Upper lobe of right lung (tissue), 1 donor: ENCODE results near the gene BID. TPM values are rescaled to one million over a fixed set of nuclear protein-coding genes. Genes with fewer than 3 reads are reported as not detected.

Source experiments
- ATAC-seq: fragments of 200-7000 bp; cut with Tn5 transposase; one replicate; pipeline ENCODE4 v1.9.1; 2020; ENCODE audit warnings: mild to moderate bottlenecking, moderate library complexity
- DNase-seq: peaks from one replicate; pipeline ENCODE4 v3.0.0-alpha.2; 2020
- H3K27ac ChIP-seq: fragments of 200-600 bp; one replicate; pipeline ENCODE4 v1.8.0; 2022
- H3K27me3 ChIP-seq: fragments of 200-600 bp; one replicate; pipeline ENCODE4 v1.8.0; 2022; ENCODE audit warnings: mild to moderate bottlenecking
- H3K36me3 ChIP-seq: fragments of 200-600 bp; one replicate; pipeline ENCODE4 v1.8.0; 2022
- H3K4me1 ChIP-seq: fragments of 200-600 bp; one replicate; pipeline ENCODE4 v1.8.0; 2022
- H3K4me3 ChIP-seq: fragments of 200-600 bp; one replicate; pipeline ENCODE4 v1.8.0; 2022; ENCODE audit warnings: mild to moderate bottlenecking
- H3K9me3 ChIP-seq: fragments of 200-600 bp; one replicate; pipeline ENCODE4 v1.8.0; 2022
- CTCF ChIP-seq: fragments of 200-600 bp; IDR thresholded peaks from one replicate; pipeline ENCODE4 v1.8.0; 2022; ENCODE audit warnings: antibody characterized with exemption
- intact Hi-C: fragments of 100-400 bp; cut with DNase I; formaldehyde crosslinking; loops from one replicate; pipeline ENCODE4 v1.11.0; 2022
- total RNA-seq: library from RNA; stranded (reverse); fragmentation: NEBNext Ultra II Directional; extraction: Animal tissue kit (Norgen Biotek cat#: 25700); gene quantifications from one replicate; pipeline ENCODE4 v1.2.1, GENCODE V29; 2021
- donor health status: DM: no; HTN: yes; CAD: no; lungs with severe emphysema.

BID gene
- total RNA-seq, 1 donor from 2014 or later: 22.8 TPM

- Histone ChIP-seq H3K9me3 (no peaks in the 10 kb centered on the region), H3K27me3 (no peaks in the 10 kb centered on the region), H3K27ac (no peak overlapping the region), H3K36me3 (no peaks in the 10 kb centered on the region), H3K4me3 (no peak overlapping the region), H3K4me1 (no peaks in the 10 kb centered on the region)
- ATAC-seq (no peak), DNase-seq (no peak)
- intact Hi-C loops: no loop called here
- TF ChIP-seq CTCF: no peak
Measured at GRCh38 chr22:17744430-17744829, 29.8 kb downstream of the BID start.

GRCh38 chr22:17743661-17744411, 30.4 kb downstream of the BID start:
- intact Hi-C loops: no loop called here
- ATAC-seq (no peak), DNase-seq (no peak)
- no peak for TF ChIP-seq CTCF
- no peaks in the 10 kb centered on the region for H3K27me3 ChIP-seq
- no peak overlapping the region for H3K27ac ChIP-seq
- peaks cover 4% of the 10 kb centered on the region for H3K36me3 ChIP-seq
- no peak overlapping the region for H3K4me3 ChIP-seq
- no peaks in the 10 kb centered on the region for H3K4me1 ChIP-seq
- no peaks in the 10 kb centered on the region for H3K9me3 ChIP-seq

GRCh38 chr22:17742527-17742902, 31.8 kb downstream of the BID start:
- DNase-seq: no peak
- ATAC-seq: peak; percentile 80
- peak; percentile 72 for TF ChIP-seq CTCF

GRCh38 chr22:17741866-17742526, 32.3 kb downstream of the BID start:
- no peak for TF ChIP-seq CTCF
- ATAC-seq: no peak
- H3K4me3 ChIP-seq: no peak overlapping the region
- H3K27me3 ChIP-seq: no peaks in the 10 kb centered on the region
- H3K4me1 ChIP-seq: no peaks in the 10 kb centered on the region
- intact Hi-C loops: no loop called here
- peaks cover 16% of the 10 kb centered on the region for H3K36me3 ChIP-seq
- DNase-seq: no peak
- no peak overlapping the region for H3K27ac ChIP-seq
- H3K9me3 ChIP-seq: no peaks in the 10 kb centered on the region

More at GRCh38 chr22:17742527-17742902, 31.8 kb downstream of the BID start:
- no peaks in the 10 kb centered on the region for H3K9me3 ChIP-seq
- intact Hi-C loops: no loop called here
- H3K27ac ChIP-seq: no peak overlapping the region
- H3K36me3 ChIP-seq: peaks cover 16% of the 10 kb centered on the region
- no peak overlapping the region for H3K4me3 ChIP-seq
- H3K4me1 ChIP-seq: no peaks in the 10 kb centered on the region
- H3K27me3 ChIP-seq: no peaks in the 10 kb centered on the region

GRCh38 chr22:17739196-17739975, 34.9 kb downstream of the BID start:
- Histone ChIP-seq H3K36me3 (peaks cover 32% of the 10 kb centered on the region), H3K9me3 (no peaks in the 10 kb centered on the region), H3K4me3 (no peak overlapping the region), H3K4me1 (no peaks in the 10 kb centered on the region), H3K27ac (no peak overlapping the region), H3K27me3 (no peaks in the 10 kb centered on the region)
- no peak for TF ChIP-seq CTCF
- intact Hi-C loops: no loop called here
- DNase-seq (no peak), ATAC-seq (no peak)
